Ishikawa (cell line): ENCODE results near the gene IL34.

ENCODE experiments used
- CEBPB ChIP-seq: IDR thresholded peaks from 2 replicates; pipeline ENCODE4 v1.6.1; 2012
- CREB1 ChIP-seq: IDR thresholded peaks from 2 replicates; pipeline ENCODE4 v1.6.1; 2012; ENCODE audit warnings: low read depth
- EGR1 ChIP-seq: IDR thresholded peaks from 2 replicates; pipeline ENCODE4 v1.6.1; 2012
- EP300 ChIP-seq: IDR thresholded peaks from 2 replicates; pipeline ENCODE4 v1.6.1; 2012; ENCODE audit warnings: borderline replicate concordance
- FOXM1 ChIP-seq: IDR thresholded peaks from 2 replicates; pipeline ENCODE4 v1.6.1; 2012; ENCODE audit warnings: low read depth, borderline replicate concordance
- MAX ChIP-seq: IDR thresholded peaks from 2 replicates; pipeline ENCODE4 v1.6.1; 2012
- NFIC ChIP-seq: IDR thresholded peaks from 2 replicates; pipeline ENCODE4 v1.6.1; 2012
- RAD21 ChIP-seq: IDR thresholded peaks from 2 replicates; pipeline ENCODE4 v1.6.1; 2012; ENCODE audit warnings: low read depth
- REST ChIP-seq: IDR thresholded peaks from 2 replicates; pipeline ENCODE4 v1.6.1; 2012; ENCODE audit warnings: low read depth, mild to moderate bottlenecking
- TAF1 ChIP-seq: IDR thresholded peaks from 2 replicates; pipeline ENCODE4 v1.6.1; 2012; ENCODE audit warnings: low read depth, mild to moderate bottlenecking
- TCF12 ChIP-seq: IDR thresholded peaks from 2 replicates; pipeline ENCODE4 v1.6.1; 2012; ENCODE audit warnings: low read depth
- TEAD4 ChIP-seq: IDR thresholded peaks from 2 replicates; pipeline ENCODE4 v1.6.1; 2012
- USF1 ChIP-seq: IDR thresholded peaks from 2 replicates; pipeline ENCODE4 v1.6.1; 2012
- YY1 ChIP-seq: IDR thresholded peaks from 2 replicates; pipeline ENCODE4 v1.6.1; 2012; ENCODE audit warnings: low read depth
- ZBTB7A ChIP-seq: IDR thresholded peaks from 2 replicates; pipeline ENCODE4 v1.6.1; 2012; ENCODE audit warnings: low read depth

Gene IL34

GRCh38 chr16:70663524-70664324 lies 17.4 kb downstream of the IL34 start:
- TF ChIP-seq TCF12, result no peak
- TF ChIP-seq USF1, result no peak
- no peak for TF ChIP-seq EP300
- no peak for TF ChIP-seq FOXM1
- no peak for TF ChIP-seq TAF1
- TF ChIP-seq CEBPB, result no peak
- TF ChIP-seq YY1, result no peak
- TF ChIP-seq CREB1, result no peak
- no peak for TF ChIP-seq RAD21
- TF ChIP-seq EGR1, result no peak
- TF ChIP-seq TEAD4, result no peak
- no peak for TF ChIP-seq MAX
- no peak for TF ChIP-seq ZBTB7A
- TF ChIP-seq NFIC, result no peak
- TF ChIP-seq REST, result no peak

- no peak for TF ChIP-seq CREB1
- no peak for TF ChIP-seq MAX
- TF ChIP-seq REST, result peak; percentile 68
These were observed 18.2 kb downstream of the IL34 start for GRCh38 chr16:70664325-70665112.

- no peak for TF ChIP-seq EGR1
- TF ChIP-seq TAF1, result no peak
- TF ChIP-seq TCF12, result no peak
These were observed 18.8 kb downstream of the IL34 start for GRCh38 chr16:70665113-70665694.

GRCh38 chr16:70665806-70666735 lies 19.7 kb downstream of the IL34 start:
- TF ChIP-seq FOXM1 (no peak), TEAD4 (no peak), ZBTB7A (no peak), EP300 (no peak), RAD21 (no peak), NFIC (no peak)

GRCh38 chr16:70670175-70670574 lies 23.8 kb downstream of the IL34 start:
- TF ChIP-seq EP300, result no peak
- no peak for TF ChIP-seq CREB1
- TF ChIP-seq FOXM1, result no peak
- TF ChIP-seq TAF1, result no peak
- TF ChIP-seq CEBPB, result no peak
- TF ChIP-seq USF1, result no peak
- TF ChIP-seq ZBTB7A, result no peak
- TF ChIP-seq RAD21, result no peak
- no peak for TF ChIP-seq YY1
- TF ChIP-seq TEAD4, result no peak
- TF ChIP-seq TCF12, result no peak
- TF ChIP-seq NFIC, result no peak
- TF ChIP-seq EGR1, result no peak
- no peak for TF ChIP-seq REST
- TF ChIP-seq MAX, result no peak
